GM21619 (cell line): ENCODE data around the gene SSH3.

ENCODE experiments used
- ATAC-seq: cut with Tn5 transposase; IDR thresholded peaks from one replicate; pipeline ENCODE4 v1.9.1; 2021; ENCODE audit not compliant: unreplicated experiment

SSH3 gene

DNA sequence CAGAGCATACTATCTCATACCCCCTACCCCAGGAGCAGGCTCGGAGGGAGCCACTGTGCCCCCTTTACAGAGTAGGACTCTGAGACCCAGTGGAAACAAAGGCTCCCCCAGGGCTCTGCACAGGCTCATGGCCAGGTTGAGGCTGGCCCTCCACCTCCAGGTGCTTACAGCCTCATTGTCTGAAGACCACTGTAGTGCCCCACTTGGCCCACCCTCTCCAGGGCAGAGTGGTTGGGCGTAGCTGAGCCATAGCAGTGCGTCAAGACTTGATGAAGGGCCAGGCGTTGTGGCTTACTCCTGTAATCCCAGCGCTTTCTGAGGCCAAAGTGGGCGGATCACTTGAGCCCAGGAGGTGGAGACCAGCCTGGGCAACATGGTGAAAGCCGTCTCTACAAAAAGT, 12.5 kb upstream of the SSH3 start:
- ATAC-seq: no peak

DNA sequence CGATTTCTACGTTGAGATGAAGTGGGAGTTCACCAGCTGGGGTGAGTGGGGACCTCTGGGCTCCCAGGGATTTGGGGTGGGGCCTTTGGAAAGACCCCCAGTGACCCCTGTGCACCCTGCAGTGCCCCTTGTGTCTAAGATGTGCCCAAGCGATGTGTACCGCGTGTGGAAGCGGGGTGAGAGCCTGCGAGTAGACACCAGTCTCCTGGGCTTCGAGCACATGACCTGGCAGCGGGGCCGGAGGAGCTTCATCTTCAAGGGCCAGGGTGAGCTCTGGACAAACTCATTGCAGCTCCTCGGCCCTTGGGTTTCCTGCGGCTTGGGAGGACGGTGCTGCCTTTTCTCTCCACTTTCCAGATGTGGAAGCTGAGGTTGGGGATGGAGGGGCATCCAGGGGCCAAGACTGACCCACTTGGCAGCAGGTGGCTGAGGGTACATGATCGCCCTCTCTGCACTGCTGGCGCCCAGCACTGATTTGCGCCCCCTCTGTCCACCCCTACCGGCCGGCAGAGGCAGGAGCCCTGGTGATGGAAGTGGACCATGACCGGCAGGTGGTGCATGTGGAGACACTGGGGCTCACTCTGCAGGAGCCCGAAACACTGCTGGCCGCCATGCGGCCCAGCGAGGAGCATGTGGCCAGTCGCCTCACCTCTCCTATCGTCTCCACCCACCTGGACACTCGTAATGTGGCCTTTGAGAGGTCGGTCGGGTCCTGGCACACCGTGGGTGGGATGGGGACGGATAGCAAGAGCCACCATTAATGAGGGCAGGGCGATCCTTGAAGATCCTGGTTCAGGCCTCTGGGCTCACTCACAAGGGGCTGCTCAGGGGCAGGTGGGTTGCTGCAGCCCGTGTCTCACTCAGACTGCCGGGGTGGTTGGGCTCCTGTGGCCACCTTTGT, 11.6 kb upstream of the SSH3 start:
- ATAC-seq: no peak

DNA sequence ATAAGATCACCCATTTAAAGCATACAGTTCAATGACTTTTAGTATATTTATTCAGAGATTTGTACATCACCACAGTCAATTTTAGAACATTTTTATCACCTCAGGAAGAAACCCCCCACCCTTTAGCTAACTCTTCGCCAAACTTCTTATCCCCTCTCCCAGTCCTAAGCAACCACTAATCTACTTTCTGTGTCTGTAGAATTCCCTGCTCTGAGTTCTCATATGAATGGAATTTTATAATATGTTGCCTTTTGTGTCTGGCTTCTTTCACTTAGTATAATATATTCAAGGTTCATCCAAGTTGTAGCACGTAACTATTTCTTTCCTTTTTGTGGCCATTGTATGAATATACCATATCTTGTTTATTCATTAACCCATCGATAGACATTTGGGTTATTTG, 10.7 kb upstream of the SSH3 start:
- no peak for ATAC-seq

- no peak for ATAC-seq
Measured at GRCh38 chr11:67293090-67293489, 10.2 kb upstream of the SSH3 start.

GRCh38 chr11:67295846-67296245, 7.5 kb upstream of the SSH3 start:
- no peak for ATAC-seq

DNA sequence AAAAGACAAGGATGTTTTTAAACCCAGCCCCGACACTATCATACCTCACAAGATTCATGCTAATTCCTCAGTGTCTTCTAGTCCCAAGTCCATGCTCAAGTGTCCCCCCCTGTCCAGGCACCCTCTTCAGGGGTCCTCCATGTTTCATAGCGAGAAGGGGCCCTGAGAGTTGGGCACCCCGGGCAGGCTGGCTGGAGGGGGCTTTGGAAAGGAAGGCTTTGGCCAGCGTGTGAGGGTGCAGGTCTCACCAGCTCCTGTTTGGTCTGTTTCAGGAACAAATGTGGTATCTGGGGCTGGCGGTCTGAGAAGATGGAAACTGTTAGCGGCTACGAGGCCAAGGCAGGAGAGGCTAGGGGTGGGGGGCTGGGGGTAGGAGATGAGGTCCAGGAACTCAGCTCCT, 4.5 kb upstream of the SSH3 start:
- ATAC-seq: no peak

DNA sequence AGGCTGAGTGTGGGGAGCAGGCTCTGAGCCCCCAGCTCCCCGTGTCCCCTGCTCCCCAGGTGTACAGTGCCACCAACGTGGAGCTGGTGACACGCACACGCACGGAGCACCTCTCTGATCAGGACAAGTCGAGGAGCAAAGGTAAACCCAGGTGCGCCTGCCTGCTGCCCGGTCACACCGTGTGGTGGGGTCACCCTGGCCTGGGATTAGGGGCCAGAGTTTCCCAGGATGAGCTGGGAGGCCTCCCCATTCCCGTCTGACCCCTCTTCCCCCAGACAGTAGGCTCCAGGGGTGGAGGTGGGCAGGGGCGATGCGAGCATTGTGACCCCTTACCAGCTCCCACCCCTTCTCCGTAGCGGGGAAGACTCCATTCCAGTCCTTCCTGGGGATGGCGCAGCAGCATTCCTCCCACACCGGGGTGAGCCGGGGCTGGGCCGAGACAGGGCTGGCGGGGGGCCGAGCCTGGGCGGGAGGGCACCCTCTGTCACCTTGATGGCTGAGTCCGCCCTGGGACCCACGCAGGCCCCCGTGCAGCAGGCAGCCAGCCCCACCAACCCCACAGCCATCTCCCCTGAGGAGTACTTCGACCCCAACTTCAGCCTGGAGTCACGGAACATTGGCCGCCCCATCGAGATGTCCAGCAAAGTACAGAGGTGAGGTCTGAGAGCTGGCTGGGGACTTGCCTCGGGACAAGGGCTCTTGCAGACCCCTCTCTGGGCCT, 3.7 kb upstream of the SSH3 start:
- ATAC-seq: no peak

DNA sequence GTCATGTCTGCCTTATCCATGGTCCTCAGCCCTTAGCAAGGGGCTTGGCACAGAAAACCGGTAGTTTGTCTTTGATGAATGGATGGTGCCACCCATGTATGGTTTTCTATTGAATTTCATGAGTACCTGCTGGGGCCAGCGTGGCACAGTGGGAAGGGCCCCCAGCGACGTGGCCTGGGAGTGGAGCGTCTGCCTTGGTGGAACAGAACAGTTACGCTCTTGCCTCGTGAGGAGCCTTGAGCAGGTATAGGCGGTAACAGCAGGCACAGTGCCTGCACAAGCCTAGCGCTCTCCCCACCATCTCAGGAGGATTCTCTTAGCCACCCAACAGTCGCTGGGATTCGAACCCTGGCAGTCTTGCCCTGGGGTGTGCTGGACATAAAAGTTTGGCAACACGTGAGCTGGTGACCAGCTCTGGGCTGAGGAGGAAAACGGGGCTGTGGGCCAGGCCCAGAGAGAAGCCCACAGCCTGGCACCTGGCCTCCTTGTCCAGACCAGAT, 3.0 kb upstream of the SSH3 start:
- no peak for ATAC-seq

DNA sequence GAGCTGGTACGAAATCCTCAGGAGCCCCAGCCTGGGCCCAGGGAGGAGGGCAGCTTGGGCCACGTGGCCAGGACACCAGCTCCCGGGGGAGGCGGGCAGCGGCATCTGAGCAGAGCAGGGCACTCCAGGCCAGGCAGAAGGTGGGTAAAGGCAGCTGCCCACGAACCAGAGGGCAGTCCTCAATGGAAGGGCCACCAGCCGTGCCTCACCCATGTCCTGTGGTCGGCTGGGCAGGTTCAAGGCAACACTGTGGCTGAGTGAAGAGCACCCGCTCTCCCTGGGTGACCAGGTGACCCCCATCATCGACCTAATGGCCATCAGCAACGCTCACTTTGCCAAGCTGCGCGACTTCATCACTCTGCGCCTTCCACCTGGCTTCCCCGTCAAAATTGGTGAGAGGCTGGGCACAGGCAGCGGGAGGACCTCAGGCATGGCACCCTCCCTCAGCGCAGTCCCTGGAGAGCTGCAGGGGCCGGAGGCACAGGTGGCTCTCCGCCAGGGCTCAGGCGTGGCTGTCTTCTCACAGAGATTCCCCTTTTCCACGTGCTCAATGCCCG, 2.5 kb upstream of the SSH3 start:
- no peak for ATAC-seq

DNA sequence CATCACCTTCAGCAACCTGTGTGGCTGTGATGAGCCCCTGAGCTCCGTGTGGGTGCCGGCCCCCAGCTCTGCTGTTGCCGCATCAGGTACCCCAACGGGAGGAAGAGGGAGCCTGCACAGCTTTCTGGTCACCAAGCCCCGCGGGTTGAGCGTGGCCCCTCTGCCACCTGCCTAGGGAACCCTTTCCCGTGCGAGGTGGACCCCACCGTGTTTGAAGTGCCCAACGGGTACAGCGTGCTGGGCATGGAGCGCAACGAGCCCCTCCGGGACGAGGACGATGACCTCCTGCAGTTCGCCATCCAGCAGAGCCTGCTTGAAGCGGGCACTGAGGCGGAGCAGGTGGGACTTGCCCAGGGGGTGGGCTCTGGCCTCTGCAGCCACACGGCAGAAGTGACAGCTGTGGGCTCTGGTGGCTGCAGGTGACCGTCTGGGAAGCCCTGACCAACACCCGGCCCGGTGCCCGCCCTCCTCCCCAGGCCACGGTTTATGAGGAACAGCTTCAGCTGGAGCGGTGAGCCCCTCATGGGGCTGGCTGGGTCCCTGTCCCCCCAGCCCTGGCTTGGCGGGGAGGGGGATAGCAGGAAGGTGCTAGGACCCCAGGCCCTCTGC, 1.9 kb upstream of the SSH3 start:
- ATAC-seq: no peak

GRCh38 chr11:67301951-67302516, 1.3 kb upstream of the SSH3 start:
- ATAC-seq: no peak

DNA sequence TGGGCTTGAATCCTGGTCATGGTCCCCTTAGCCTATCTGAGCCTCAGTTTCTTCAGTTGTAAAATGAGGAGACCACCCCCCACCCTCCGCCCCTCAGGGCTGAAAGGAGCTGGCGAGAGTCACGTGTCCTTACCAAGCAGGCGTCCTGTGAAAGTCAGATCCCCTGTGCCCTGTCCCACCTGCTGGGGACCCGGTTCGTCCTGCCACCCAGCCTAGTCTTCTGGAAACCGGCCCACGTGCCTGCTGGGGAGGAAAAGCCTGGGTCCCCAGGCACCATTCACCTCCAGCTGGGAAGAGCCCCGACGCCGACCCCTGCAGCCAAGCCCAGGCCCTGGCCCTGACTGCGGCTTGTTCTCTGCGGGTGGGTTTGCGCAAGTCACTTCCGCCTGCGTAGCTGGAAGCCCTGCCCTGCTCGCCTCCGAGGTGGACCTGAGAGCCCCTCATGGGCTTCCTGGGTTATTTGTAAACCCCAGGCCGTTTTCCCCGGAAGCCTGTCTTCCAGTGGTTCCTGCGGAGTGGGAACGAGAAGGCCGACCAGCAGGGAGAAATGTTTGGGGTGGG, 679 bp upstream of the SSH3 start:
- ATAC-seq: no peak

DNA sequence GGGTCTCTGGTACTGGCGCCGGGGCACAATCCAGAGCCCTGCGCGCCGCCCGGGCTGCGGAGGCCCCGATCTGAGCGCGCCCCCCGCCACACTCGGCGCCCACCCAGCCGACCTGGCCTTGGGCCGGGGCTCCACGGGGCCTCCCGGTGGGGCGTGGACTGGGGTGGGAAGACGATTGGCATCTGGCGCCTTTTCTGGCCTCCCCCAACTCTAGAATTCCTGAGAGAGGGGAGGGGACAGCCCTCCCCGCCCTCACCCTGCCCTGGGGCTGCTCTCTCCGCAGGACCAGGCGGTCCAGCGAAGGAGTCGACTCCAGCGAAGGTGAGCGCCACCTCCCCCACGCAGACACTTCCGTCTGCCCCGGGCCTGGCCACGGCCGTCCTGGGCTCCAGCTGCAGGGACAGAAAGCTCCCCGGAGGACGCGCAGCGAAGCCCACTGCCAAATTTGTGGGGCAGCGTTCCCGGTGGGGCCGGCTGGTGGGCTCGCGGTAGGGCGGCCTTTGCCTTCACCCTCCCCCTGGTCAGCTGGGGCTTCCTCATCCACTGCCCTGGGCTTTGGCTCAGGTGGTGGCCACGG, 593 bp downstream of the SSH3 start:
- ATAC-seq: no peak

DNA sequence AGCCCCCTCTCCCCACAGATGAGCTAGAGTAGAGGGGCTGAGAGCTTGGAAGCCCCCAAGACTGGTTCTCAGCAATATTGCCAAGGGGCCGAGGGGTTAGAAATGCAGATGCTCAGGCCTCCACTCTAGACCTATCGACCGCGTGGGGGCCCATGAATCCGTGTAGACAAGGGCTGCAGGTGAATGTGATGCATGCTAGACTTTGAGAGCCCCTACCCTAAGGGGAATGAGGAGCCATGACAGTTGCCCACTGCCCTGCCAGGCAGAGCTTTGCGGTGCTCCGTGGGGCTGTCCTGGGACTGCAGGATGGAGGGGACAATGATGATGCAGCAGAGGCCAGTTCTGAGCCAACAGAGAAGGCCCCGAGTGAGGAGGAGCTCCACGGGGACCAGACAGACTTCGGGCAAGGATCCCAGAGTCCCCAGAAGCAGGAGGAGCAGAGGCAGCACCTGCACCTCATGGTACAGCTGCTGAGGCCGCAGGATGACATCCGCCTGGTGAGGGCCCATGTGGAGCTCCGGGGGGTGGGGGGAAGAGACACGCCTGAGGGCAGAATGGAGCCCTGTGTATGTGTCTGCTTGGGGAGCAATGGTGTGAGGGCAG, 1.3 kb downstream of the SSH3 start:
- ATAC-seq: no peak

GRCh38 chr11:67306769-67307544, 3.6 kb downstream of the SSH3 start:
- ATAC-seq: no peak

DNA sequence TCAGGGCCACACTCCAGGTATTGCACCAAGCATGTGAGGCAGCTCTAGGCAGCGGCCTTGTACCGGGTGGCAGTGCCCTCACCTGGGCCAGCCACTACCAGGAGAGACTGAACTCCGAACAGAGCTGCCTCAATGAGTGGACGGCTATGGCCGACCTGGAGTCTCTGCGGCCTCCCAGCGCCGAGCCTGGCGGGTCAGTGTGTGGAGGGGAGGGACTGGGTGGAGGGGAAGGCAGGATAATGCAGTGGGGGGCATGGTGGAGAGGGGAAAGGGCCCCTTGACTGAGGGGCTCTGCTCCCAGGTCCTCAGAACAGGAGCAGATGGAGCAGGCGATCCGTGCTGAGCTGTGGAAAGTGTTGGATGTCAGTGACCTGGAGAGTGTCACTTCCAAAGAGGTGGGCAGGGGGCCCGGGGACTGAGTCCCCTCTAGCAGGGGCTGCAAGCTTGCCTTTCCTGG, 4.2 kb downstream of the SSH3 start:
- ATAC-seq: no peak

DNA sequence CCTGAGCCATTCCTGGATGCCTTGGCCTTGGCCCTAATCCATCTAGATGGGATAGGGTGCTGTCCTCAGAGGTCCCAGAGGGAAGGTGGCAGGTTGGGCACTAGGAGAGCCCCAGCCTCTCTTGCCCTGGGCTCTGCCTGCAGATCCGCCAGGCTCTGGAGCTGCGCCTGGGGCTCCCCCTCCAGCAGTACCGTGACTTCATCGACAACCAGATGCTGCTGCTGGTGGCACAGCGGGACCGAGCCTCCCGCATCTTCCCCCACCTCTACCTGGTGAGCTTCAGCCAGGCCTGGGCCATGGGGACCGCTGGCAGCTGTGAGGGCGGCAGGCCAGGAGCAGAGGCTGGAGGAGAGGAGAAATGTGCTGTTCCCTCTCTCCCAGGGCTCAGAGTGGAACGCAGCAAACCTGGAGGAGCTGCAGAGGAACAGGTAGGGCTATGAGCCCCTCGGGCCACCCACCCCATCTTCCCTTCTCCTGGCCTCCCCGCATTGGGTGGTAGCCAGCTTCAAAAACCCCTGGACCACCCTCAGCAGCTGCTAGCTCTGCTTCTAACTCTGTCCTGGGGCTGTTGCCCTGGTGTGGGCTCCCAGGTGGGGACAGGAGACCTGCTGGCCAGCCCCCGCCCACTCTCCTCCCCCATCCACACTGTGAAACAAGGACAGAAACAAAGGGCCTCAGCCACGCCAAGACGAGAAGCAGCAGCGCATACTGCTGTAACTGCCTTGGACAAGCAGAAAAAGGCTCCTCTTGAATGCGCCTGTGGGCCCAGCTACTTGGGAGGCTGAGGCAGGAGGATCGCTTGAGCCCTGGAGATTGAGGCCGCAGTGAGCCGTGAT, 4.9 kb downstream of the SSH3 start:
- no peak for ATAC-seq

DNA sequence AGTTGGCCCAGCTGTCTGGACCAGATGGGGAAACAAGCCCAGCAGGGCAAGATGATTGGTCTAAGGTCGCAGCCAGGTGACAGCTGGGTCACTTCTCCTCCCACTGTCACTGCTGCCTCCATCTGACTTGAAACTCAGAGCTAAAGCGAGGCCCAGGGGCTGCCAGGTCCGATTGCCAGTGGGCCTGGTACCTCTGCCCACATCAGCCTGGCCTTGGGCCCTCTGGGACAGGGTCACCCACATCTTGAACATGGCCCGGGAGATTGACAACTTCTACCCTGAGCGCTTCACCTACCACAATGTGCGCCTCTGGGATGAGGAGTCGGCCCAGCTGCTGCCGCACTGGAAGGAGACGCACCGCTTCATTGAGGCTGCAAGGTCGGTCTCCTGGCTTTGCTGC, 5.8 kb downstream of the SSH3 start:
- ATAC-seq: no peak
